HG03439 (cell line): ENCODE data around the gene AP2A1.

ENCODE experiments used
- ATAC-seq: cut with Tn5 transposase; IDR thresholded peaks from one replicate; pipeline ENCODE4 v1.9.1; 2021; ENCODE audit warnings: mild to moderate bottlenecking, moderate library complexity; ENCODE audit not compliant: unreplicated experiment

Gene AP2A1

DNA sequence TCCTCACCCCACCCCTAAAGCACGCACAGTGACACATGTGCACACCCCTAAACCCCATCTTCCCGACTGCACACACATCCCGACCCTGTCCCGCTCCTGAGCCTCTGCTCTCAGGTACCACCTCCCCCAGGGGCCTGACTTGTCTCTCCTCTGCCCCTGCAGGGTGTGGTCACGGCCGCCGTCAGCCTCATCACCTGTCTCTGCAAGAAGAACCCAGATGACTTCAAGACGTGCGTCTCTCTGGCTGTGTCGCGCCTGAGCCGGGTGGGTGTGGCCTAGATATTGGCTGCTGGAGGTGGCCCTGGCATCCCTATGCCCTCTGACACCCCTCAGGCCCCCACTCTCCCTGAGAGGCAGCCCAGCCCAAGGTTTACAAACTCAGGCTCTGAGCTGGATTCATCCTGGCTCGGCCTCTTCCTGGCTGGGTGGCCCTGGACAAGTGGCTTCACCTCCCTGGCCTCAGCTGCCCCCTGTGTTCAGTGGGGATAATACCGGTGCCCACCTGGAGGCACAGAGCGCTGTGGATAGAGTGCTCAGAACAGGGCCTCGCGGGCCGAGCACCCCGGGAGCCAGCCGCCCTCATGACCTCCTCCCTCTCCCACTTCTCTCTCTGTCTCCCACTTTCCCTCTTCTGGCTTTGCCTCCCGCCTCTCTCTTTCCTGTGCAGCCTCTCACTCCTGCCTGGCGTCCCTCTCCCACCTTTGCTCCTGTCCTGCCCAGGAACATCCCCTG lies 26.2 kb downstream of the AP2A1 start:
- ATAC-seq = no peak

DNA sequence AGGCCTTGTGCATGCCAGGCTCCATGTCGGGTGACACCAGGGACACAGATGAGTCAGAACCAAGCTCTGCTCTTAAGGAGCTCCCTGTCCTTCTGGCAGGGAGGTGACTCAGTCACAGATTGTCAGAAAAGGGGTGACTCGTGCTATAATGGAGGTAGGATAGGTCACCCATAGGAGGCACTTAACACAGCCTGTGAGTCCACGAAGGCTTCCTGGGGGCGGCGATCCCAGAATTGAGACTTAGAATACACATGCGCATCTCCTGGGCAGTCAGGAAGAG lies 26.7 kb downstream of the AP2A1 start:
- ATAC-seq = no peak

DNA sequence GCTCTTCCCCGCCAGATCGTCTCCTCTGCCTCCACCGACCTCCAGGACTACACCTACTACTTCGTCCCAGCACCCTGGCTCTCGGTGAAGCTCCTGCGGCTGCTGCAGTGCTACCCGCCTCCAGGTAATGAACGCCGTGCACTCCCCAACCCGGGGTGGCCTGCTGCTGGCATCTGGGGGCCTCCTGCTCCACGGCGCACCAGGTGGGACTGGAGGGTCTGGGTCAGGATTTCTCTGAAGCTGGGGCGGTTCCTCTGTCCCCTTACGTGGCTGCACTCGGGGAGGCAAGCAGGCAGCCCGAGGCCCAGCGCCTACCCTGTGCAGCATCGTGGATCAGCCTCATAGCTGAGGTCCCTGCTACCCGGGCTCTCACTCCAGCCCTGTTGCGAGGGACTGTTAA lies 28.8 kb downstream of the AP2A1 start:
- no peak for ATAC-seq

DNA sequence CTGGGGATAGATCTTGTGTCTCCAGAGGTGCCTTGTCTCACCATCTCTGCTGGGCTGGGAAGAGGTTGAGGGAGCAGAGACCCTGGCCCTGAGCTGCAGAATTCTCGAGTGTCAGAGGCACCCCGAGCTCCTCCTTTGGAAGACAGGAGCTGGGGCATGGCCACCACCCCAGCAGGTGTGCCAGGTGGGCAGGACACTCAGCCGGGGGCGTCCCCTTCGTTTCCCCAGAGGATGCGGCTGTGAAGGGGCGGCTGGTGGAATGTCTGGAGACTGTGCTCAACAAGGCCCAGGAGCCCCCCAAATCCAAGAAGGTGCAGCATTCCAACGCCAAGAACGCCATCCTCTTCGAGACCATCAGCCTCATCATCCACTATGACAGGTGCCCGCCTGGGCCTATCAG lies 31.8 kb downstream of the AP2A1 start:
- no peak for ATAC-seq

DNA sequence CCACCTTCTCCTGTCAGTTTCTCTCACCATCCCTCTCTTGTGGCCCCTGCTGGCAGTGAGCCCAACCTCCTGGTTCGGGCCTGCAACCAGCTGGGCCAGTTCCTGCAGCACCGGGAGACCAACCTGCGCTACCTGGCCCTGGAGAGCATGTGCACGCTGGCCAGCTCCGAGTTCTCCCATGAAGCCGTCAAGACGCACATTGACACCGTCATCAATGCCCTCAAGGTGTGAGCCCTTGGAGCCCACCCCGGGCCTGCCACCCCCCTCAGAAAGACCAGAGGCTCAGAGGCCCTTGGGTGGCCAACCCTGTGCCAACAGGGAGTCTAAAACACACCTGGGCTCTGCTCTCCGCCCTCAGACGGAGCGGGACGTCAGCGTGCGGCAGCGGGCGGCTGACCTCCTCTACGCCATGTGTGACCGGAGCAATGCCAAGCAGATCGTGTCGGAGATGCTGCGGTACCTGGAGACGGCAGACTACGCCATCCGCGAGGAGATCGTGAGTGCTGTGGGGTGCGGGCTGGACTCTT lies 32.5 kb downstream of the AP2A1 start:
- ATAC-seq = no peak

GRCh38 chr19:49799798-49800376 lies 33.1 kb downstream of the AP2A1 start:
- no peak for ATAC-seq

DNA sequence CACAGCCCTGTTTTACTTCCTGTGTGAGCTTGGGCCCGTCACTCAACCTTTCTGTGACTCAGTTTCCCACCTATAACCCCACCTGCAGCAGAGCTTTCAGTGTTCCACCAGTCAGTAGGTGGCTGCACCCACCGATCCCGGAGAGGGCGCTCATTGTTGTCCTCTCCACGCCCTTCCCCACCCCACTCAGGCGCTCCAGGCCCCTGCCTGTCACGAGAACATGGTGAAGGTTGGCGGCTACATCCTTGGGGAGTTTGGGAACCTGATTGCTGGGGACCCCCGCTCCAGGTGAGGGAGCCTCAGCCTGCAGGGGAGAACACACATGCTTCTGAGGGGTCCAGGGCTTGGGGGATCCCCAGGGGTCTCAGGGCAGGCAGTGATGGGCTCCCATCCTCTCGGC lies 34.0 kb downstream of the AP2A1 start:
- ATAC-seq = no peak

DNA sequence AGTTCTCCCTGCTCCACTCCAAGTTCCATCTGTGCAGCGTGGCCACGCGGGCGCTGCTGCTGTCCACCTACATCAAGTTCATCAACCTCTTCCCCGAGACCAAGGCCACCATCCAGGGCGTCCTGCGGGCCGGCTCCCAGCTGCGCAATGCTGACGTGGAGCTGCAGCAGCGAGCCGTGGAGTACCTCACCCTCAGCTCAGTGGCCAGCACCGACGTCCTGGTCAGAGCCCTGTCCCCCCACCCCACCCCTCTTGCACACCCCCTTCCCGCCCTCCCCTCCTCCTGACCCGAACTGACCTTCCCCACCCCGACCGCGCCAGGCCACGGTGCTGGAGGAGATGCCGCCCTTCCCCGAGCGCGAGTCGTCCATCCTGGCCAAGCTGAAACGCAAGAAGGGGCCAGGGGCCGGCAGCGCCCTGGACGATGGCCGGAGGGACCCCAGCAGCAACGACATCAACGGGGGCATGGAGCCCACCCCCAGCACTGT lies 34.6 kb downstream of the AP2A1 start:
- ATAC-seq = no peak

DNA sequence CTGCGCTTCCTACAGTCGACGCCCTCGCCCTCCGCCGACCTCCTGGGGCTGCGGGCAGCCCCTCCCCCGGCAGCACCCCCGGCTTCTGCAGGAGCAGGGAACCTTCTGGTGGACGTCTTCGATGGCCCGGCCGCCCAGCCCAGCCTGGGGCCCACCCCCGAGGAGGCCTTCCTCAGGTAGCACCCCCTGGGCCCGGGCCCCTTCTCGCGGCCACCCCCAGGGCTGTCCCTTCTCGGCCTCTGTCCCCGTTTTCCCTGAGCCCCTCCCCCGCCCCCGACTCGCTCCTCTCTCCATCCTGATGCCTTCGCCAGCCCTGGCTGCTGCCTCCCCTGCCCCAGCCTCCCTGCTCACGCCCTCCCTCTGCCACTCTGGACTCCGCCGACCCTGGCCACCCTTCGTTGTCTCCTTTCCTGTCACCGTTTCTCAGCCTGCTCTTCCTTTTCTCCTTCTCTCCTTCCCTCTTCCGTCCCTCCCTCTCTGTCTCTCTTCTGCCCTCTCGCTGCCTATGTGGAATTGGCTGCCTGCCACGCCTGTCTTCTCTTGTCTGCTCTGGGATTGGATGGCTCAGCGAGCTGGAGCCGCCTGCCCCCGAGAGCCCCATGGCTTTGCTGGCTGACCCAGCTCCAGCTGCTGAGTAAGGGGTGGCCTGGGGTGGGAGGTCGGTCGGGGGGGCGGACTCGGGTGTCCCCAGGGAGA lies 35.3 kb downstream of the AP2A1 start:
- ATAC-seq = no peak

- ATAC-seq = no peak
Observed at GRCh38 chr19:49802836-49803528, 36.2 kb downstream of the AP2A1 start.

DNA sequence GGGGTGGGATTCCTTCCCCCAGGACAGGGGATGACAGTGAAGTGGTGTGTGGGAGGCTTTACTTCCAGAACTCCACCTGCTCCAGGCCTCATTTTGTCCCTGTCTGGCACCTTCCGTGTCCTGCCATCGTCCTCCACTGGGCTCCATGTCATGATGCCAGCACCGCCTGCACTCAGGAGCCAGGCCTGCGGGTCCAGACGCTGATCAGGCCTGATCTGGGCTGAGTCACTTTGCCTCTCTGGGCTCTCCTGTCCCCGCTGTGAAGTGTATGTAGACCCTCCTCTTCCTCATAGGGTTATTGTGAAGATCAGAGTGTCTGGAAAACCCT lies 36.7 kb downstream of the AP2A1 start:
- ATAC-seq = no peak

- no peak for ATAC-seq
Observed at GRCh38 chr19:49805822-49806619, 39.2 kb downstream of the AP2A1 start.

- no peak for ATAC-seq
Observed at GRCh38 chr19:49806620-49806959, 39.8 kb downstream of the AP2A1 start.

DNA sequence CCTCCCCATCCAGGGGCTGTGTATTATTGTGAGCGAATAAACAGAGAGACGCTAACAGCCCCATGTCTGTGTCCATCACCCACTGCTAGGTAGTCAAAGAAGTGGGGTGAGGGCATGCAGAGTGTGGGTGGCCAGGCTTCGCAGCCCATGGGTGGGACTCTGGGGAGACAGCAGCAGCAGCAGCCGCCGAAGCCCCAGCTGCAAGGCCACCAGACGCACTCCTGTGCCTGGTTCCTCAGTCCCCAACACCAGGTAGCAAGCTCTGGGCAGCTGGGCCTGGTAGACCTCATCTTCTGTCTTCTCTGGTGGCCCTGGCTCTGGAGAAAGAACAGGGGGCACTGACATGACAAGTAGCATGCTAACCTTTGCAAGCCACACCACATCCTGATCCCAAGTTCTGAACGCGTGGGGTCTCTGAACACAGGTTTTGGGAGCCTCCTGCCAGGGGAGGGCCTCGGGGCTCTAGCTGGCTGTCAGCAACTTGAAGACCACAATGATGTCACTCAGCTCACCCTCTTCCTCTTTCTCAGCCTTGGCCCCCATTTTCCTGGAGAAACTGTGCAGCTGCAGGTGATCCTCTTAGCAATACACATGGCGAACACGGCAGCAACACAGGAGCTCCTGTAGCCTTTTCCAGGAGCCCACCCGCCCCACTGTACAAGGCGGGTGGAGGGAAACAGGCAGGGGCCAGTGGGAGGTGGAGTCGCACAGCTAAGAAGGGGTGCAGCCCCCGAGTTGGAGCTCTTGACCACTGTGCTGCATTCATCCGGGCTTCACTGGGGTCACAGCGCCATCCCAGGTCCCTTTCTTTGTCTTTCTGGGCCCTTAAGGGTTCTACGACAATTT lies 40.5 kb downstream of the AP2A1 start:
- ATAC-seq = no peak

DNA sequence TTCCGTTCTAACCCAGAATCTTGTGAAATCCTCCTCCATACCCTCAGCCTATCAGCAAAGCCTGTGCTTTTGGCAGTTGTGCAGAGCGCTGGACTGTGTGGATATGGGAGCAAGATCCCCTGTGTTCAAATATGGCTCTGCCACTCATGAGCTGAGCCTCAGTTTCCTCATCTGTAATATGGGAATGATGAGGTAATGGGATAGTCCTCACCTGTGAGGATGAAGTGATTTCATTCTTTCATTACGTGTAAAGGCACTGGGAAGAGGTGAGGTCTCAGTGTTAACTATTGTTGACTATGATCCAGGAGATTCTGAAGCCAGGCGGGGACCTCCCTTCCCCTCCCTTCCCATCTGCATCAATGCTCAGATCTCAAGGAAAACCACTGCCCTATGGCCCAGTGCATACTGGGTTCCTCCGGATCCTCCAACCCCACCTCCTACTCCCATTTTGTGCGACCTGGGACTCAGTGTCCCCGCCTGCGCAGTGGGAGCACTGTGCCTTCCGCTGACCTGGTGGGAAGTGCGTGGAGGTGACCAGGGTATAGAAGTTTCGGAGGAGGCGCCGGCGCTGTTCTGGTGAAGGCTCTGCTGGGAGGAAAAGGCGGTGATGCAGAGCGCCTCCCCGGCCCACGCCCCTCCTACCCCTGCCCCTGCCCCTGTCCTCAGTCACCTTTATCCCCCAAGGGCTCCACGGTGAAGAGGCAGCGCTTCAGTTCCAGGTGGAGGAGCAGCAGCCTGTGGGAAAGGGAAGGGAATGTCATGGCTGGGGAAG lies 41.3 kb downstream of the AP2A1 start:
- no peak for ATAC-seq

- ATAC-seq = no peak
Observed at GRCh38 chr19:49808711-49809159, 41.9 kb downstream of the AP2A1 start.

DNA sequence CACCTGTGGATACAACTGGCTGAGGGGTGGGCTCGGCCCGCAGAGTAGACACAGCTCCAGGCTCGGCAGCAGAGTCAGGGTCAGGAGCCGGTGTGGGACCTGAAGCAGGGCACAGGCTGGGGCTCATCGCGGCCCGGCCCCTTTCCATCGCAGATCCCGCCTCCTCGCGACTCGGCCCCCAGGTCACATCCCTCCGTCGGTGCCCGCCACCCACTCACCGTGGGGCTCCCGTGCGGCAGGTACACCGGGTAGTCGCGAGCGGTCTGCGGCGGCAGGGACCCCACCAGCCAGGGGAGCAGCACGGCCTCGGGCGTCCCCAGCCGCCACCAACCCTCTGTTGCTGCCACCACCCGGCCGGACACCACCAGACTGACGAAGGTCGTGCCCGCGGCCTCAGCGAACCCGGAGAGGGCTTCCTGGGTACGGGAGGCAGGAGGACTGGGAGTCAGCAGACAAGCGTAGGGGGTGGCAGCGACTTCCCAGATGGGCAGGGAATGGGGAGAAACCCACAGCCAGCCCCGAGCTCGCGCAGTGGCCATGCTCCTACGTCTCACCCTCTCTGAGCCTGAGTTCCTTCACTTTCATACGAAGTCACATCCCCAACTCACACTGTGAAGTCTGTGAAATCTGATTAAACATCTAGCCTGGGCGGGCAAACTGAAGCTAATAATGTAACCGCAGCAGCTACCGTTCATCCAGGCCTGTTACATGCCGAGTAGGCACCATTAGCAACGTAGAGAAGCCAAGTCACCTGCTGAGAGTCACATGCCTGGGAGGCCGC lies 42.5 kb downstream of the AP2A1 start:
- ATAC-seq = no peak

DNA sequence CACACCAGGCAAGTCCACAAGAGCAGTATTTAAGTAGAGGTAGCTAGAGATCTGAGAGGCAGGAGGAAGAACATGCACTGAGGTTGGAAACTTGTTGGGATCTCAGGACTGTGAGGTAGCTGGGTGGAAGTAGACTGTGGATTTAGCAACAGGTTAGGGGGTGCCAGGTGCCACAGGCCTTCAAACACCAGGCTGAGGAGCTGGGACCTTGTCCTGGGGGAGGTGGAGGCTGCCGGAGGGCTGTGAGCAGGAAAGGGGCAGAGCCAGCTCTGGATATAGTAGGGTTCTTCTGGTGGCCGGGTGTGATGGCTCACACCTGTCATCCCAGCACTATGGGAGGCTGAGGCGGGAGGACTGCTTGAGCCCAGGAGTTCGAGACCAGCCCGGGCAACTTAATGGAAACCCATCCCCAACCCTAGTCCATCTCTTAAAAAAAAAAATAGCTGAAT lies 43.2 kb downstream of the AP2A1 start:
- no peak for ATAC-seq
